GM21717 (cell line): Measurements from ENCODE around the gene SLC2A14.

Source experiments
- ATAC-seq: cut with Tn5 transposase; IDR thresholded peaks from one replicate; pipeline ENCODE4 v1.9.1; 2021; ENCODE audit warnings: mild to moderate bottlenecking, moderate library complexity; ENCODE audit not compliant: unreplicated experiment

The SLC2A14 gene

GRCh38 chr12:7781274-7781673 lies 91.4 kb downstream of the SLC2A14 start:
- ATAC-seq, result no peak

- ATAC-seq, result no peak
Observed at GRCh38 chr12:7769999-7770398, 102.7 kb downstream of the SLC2A14 start.
